GM12878 (cell line): Measurements from ENCODE around the gene GPR87. TPM values are rescaled to one million over a fixed set of nuclear protein-coding genes. Genes with fewer than 3 reads are reported as not detected.
A peak's percentile ranks its signal among the peaks of the same experiment; 100 is the strongest.

Experiments
- CBX5 ChIP-seq: sonication (generic); IDR thresholded peaks from 2 replicates; pipeline ENCODE4 v1.6.1; 2016; ENCODE audit warnings: low read depth, moderate library complexity, mild to moderate bottlenecking, inconsistent platforms
- JUNB ChIP-seq: IDR thresholded peaks from 2 replicates; pipeline ENCODE4 v1.6.1; 2016; ENCODE audit warnings: antibody characterized with exemption, mild to moderate bottlenecking
- MEF2A ChIP-seq: IDR thresholded peaks from 2 replicates; pipeline ENCODE4 v1.6.1; 2011; ENCODE audit warnings: low read depth, mild to moderate bottlenecking, low read length, moderate library complexity; ENCODE audit not compliant: insufficient read depth
- polyA plus RNA-seq, 11 experiments: library from polyadenylated mRNA; depleted of rRNA in 4 of 11; unstranded in 6 of 11; stranded (reverse) in 5 of 11; fragments of >200 nt; fragmentation: Nextera tagmentation in 4 of 11; fragmentation: Illumina TruSeq in 1 of 11; extraction: Ambion mirVana in 4 of 11; extraction: Trizol in 1 of 11; gene quantifications; 1 replicate in 1 of 11; 2 replicates in 10 of 11; pipeline versions ENCODE4 v1.2.1 to v1.2.3, GENCODE V29; 2011 to 2016; ENCODE audit warnings: inconsistent platforms in 2 of 11, missing spikeins in 2 of 11, low read depth in 1 of 11
- total RNA-seq, 4 experiments: library from RNA; depleted of rRNA in 3 of 4; stranded (reverse); fragments of >200 nt in 3 of 4; fragmentation: Illumina TruSeq in 1 of 4; extraction: Trizol in 1 of 4; gene quantifications; 2 replicates each; pipeline versions ENCODE4 v1.2.1 to v1.2.3, GENCODE V29; 2013 to 2021
- TF ChIP-seq, protein P1 (sequence below): IDR thresholded peaks from 2 replicates; pipeline ENCODE4 v1.6.1; 2012; ENCODE audit warnings: improper control_type of control experiment, low read depth, low read length; ENCODE audit not compliant: insufficient replicate concordance
- TF ChIP-seq, protein P2 (sequence below): fragments of 450-650 bp; IDR thresholded peaks from 2 replicates; pipeline ENCODE4 v1.6.1; 2017; ENCODE audit warnings: mild to moderate bottlenecking, moderate library complexity
- TF ChIP-seq, protein P3 (sequence below): IDR thresholded peaks from 2 replicates; pipeline ENCODE4 v1.6.1; 2012; ENCODE audit warnings: mild to moderate bottlenecking, low read depth, low read length

GPR87 gene
- total and polyA plus RNA-seq, 10 of the 15 experiments (the other 5 are each of a cell fraction or from before 2014, with no cell fraction given), result 0.06 to 0.27 (median 0.16) TPM; not detected in 5

DNA sequence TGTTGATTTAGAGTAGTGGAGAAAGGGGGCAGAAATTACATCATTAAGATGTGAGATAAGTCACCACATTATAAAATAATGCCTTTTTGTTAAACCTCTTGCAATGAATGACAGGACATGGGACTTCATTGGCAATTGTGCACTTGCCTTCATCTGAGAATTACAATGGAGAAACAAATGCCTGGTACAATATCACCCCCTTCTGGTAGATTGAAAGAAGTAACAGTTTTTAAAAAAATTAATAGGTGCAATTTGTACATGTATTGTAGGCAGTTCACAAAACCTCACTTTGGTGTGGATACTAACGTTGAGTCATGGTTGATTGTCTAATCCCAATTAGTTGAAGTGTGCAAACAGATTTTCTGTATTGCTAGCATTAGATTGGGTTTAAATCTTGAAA is 33.7 kb downstream of the GPR87 start (continued):
- TF ChIP-seq, protein P1, sequence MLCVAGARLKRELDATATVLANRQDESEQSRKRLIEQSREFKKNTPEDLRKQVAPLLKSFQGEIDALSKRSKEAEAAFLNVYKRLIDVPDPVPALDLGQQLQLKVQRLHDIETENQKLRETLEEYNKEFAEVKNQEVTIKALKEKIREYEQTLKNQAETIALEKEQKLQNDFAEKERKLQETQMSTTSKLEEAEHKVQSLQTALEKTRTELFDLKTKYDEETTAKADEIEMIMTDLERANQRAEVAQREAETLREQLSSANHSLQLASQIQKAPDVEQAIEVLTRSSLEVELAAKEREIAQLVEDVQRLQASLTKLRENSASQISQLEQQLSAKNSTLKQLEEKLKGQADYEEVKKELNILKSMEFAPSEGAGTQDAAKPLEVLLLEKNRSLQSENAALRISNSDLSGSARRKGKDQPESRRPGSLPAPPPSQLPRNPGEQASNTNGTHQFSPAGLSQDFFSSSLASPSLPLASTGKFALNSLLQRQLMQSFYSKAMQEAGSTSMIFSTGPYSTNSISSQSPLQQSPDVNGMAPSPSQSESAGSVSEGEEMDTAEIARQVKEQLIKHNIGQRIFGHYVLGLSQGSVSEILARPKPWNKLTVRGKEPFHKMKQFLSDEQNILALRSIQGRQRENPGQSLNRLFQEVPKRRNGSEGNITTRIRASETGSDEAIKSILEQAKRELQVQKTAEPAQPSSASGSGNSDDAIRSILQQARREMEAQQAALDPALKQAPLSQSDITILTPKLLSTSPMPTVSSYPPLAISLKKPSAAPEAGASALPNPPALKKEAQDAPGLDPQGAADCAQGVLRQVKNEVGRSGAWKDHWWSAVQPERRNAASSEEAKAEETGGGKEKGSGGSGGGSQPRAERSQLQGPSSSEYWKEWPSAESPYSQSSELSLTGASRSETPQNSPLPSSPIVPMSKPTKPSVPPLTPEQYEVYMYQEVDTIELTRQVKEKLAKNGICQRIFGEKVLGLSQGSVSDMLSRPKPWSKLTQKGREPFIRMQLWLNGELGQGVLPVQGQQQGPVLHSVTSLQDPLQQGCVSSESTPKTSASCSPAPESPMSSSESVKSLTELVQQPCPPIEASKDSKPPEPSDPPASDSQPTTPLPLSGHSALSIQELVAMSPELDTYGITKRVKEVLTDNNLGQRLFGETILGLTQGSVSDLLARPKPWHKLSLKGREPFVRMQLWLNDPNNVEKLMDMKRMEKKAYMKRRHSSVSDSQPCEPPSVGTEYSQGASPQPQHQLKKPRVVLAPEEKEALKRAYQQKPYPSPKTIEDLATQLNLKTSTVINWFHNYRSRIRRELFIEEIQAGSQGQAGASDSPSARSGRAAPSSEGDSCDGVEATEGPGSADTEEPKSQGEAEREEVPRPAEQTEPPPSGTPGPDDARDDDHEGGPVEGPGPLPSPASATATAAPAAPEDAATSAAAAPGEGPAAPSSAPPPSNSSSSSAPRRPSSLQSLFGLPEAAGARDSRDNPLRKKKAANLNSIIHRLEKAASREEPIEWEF, result no peak
- TF ChIP-seq CBX5 (no peak), MEF2A (0 out of 2 replicates have a peak, but pooled peaks have one; percentile 6), JUNB (no peak)
- TF ChIP-seq, protein P2, sequence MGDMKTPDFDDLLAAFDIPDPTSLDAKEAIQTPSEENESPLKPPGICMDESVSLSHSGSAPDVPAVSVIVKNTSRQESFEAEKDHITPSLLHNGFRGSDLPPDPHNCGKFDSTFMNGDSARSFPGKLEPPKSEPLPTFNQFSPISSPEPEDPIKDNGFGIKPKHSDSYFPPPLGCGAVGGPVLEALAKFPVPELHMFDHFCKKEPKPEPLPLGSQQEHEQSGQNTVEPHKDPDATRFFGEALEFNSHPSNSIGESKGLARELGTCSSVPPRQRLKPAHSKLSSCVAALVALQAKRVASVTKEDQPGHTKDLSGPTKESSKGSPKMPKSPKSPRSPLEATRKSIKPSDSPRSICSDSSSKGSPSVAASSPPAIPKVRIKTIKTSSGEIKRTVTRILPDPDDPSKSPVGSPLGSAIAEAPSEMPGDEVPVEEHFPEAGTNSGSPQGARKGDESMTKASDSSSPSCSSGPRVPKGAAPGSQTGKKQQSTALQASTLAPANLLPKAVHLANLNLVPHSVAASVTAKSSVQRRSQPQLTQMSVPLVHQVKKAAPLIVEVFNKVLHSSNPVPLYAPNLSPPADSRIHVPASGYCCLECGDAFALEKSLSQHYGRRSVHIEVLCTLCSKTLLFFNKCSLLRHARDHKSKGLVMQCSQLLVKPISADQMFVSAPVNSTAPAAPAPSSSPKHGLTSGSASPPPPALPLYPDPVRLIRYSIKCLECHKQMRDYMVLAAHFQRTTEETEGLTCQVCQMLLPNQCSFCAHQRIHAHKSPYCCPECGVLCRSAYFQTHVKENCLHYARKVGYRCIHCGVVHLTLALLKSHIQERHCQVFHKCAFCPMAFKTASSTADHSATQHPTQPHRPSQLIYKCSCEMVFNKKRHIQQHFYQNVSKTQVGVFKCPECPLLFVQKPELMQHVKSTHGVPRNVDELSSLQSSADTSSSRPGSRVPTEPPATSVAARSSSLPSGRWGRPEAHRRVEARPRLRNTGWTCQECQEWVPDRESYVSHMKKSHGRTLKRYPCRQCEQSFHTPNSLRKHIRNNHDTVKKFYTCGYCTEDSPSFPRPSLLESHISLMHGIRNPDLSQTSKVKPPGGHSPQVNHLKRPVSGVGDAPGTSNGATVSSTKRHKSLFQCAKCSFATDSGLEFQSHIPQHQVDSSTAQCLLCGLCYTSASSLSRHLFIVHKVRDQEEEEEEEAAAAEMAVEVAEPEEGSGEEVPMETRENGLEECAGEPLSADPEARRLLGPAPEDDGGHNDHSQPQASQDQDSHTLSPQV, result no peak
- TF ChIP-seq, protein P3, sequence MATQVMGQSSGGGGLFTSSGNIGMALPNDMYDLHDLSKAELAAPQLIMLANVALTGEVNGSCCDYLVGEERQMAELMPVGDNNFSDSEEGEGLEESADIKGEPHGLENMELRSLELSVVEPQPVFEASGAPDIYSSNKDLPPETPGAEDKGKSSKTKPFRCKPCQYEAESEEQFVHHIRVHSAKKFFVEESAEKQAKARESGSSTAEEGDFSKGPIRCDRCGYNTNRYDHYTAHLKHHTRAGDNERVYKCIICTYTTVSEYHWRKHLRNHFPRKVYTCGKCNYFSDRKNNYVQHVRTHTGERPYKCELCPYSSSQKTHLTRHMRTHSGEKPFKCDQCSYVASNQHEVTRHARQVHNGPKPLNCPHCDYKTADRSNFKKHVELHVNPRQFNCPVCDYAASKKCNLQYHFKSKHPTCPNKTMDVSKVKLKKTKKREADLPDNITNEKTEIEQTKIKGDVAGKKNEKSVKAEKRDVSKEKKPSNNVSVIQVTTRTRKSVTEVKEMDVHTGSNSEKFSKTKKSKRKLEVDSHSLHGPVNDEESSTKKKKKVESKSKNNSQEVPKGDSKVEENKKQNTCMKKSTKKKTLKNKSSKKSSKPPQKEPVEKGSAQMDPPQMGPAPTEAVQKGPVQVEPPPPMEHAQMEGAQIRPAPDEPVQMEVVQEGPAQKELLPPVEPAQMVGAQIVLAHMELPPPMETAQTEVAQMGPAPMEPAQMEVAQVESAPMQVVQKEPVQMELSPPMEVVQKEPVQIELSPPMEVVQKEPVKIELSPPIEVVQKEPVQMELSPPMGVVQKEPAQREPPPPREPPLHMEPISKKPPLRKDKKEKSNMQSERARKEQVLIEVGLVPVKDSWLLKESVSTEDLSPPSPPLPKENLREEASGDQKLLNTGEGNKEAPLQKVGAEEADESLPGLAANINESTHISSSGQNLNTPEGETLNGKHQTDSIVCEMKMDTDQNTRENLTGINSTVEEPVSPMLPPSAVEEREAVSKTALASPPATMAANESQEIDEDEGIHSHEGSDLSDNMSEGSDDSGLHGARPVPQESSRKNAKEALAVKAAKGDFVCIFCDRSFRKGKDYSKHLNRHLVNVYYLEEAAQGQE, result no peak
